ENCODE results near the gene OR10A4. TPM values are rescaled to one million over a fixed set of nuclear protein-coding genes. Genes with fewer than 3 reads are reported as not detected.
"Not testable (repeated sequence)": the region's sequence is repeated elsewhere in the genome, so short reads cannot be mapped to it uniquely, and the experiment has no call there.

The OR10A4 gene
- polyA plus RNA-seq, 4 donors, result not detected

DNA sequence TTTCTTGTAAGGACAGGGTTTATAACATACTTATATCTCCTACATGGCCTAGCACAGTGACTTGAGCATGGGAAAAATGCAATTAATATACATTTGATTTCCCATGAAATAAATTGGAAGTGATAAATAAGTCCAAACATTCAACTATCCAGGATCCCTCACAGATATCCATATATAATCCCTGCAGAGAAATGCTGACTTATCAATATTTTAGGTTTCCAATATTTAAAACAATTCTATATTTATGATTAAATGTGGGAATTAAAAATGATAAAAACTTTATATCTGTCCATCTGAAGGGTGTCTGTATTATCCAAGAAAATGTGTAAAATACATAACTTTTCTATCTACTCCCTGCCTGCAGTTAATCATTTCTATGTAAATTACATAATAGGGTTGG is 6.3 kb downstream of the OR10A4 start:
- no peaks in the 10 kb centered on the region for H3K9me3 ChIP-seq (ENCODE audit: control insufficient read depth in 2 of 2, insufficient read depth in 1 of 2, low read depth in 1 of 2, low read length in 1 of 2)
- H3K27ac ChIP-seq (ENCODE audit: low read depth in 1 of 3, low read length in 2 of 3), result no peak overlapping the region
- H3K27me3 ChIP-seq (ENCODE audit: control insufficient read depth in 3 of 3, insufficient read depth in 3 of 3, low read length in 3 of 3), result no peaks in the 10 kb centered on the region
- no peak for DNase-seq
- FAIRE-seq, result no peak
- no peak overlapping the region for H3K4me3 ChIP-seq (ENCODE audit: low read depth in 1 of 3, low read length in 3 of 3)
- no peaks in the 10 kb centered on the region for H3K36me3 ChIP-seq (ENCODE audit: control insufficient read depth in 3 of 3, insufficient read depth in 2 of 3, low read depth in 1 of 3, low read length in 3 of 3)
- H3K4me1 ChIP-seq (ENCODE audit: control insufficient read depth in 3 of 3, insufficient read depth in 2 of 3, low read depth in 1 of 3, low read length in 2 of 3), result no peaks in the 10 kb centered on the region

DNA sequence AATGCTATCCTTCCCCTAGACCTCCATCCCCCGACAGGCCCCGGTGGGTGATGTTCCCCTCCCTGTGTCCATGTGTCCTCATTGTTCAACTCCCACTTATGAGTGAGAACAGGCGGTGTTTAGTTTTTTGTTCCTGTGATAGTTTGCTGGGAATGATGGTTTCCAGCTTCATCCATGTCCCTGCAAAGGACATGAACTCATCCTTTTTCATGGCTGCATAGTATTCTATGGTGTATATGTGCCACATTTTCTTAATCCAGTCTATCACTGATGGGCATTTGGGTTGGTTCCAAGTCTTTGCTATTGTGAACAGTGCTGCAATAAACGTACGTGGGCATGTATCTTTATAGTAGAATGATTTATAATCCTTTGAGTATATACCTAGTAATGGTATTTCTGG is 11.3 kb downstream of the OR10A4 start:
- FAIRE-seq, result not testable (repeated sequence)
- 80 to 94% (median 89%) methylated on average over 5 of the region's 5 CpGs for WGBS, 3 donors

DNA sequence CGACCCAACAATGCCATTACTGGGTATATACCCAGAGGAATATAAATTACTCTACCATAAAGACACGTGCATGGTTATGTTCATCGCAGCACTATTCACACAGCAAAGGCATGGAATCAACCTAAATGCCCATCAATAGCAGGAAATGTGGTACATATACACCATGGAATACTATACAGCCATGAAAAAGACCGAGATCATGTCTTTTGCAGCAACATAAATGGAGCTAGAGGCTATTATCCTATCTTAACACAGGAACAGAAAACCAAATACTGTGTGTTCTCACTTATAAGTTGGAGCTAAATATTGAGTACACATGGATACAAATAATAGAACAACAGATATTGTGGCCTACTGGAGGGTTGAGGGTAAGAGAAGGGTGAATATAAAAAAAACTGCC is 12.4 kb downstream of the OR10A4 start:
- no peak for FAIRE-seq
- H3K4me1 ChIP-seq (ENCODE audit: control insufficient read depth in 3 of 3, insufficient read depth in 2 of 3, low read depth in 1 of 3, low read length in 2 of 3), result no peaks in the 10 kb centered on the region
- no peak overlapping the region for H3K27ac ChIP-seq (ENCODE audit: low read depth in 1 of 3, low read length in 2 of 3)
- WGBS, 3 donors, result 74 to 90% (median 79%) methylated on average over 4 of the region's 4 CpGs
- no peak overlapping the region for H3K4me3 ChIP-seq (ENCODE audit: low read depth in 1 of 3, low read length in 3 of 3)
- no peaks in the 10 kb centered on the region for H3K9me3 ChIP-seq (ENCODE audit: control insufficient read depth in 2 of 2, insufficient read depth in 1 of 2, low read depth in 1 of 2, low read length in 1 of 2)
- DNase-seq, result no peak
- no peaks in the 10 kb centered on the region for H3K27me3 ChIP-seq (ENCODE audit: control insufficient read depth in 3 of 3, insufficient read depth in 3 of 3, low read length in 3 of 3)
- H3K36me3 ChIP-seq (ENCODE audit: control insufficient read depth in 3 of 3, insufficient read depth in 2 of 3, low read depth in 1 of 3, low read length in 3 of 3), result no peaks in the 10 kb centered on the region

More for the DNA sequence above, 11.3 kb downstream of the OR10A4 start:
- not testable (repeated sequence) for H3K4me1 ChIP-seq (ENCODE audit: control insufficient read depth in 3 of 3, insufficient read depth in 2 of 3, low read depth in 1 of 3, low read length in 2 of 3); H3K27me3 ChIP-seq (ENCODE audit: control insufficient read depth in 3 of 3, insufficient read depth in 3 of 3, low read length in 3 of 3); H3K36me3 ChIP-seq (ENCODE audit: control insufficient read depth in 3 of 3, insufficient read depth in 2 of 3, low read depth in 1 of 3, low read length in 3 of 3); H3K4me3 ChIP-seq (ENCODE audit: low read depth in 1 of 3, low read length in 3 of 3); H3K9me3 ChIP-seq (ENCODE audit: control insufficient read depth in 2 of 2, insufficient read depth in 1 of 2, low read depth in 1 of 2, low read length in 1 of 2); DNase-seq; H3K27ac ChIP-seq (ENCODE audit: low read depth in 1 of 3, low read length in 2 of 3)

DNA sequence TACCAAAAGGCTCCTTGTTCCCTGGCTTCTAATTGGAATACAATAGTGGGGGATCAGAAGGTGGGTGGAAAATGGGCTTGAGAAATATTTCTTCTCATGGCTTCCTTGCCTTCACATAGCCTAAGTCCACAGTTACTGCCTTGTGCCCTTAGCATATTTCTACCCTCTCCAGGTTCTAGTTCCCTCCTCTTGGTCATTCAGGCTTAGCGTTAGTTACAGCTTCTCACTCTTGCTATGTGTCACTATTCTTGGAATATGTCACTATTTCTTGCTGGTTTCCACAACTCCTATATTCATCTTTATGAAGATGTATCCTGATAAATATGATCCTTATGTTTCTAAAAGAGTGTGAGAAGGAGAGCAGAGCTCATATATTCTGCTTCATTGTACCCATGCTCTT is 13.4 kb downstream of the OR10A4 start:
- DNase-seq (no peak), FAIRE-seq (no peak)
- Histone ChIP-seq H3K27me3 (ENCODE audit: control insufficient read depth in 3 of 3, insufficient read depth in 3 of 3, low read length in 3 of 3) (no peaks in the 10 kb centered on the region), H3K36me3 (ENCODE audit: control insufficient read depth in 3 of 3, insufficient read depth in 2 of 3, low read depth in 1 of 3, low read length in 3 of 3) (no peaks in the 10 kb centered on the region), H3K4me3 (ENCODE audit: low read depth in 1 of 3, low read length in 3 of 3) (no peak overlapping the region), H3K27ac (ENCODE audit: low read depth in 1 of 3, low read length in 2 of 3) (no peak overlapping the region), H3K4me1 (ENCODE audit: control insufficient read depth in 3 of 3, insufficient read depth in 2 of 3, low read depth in 1 of 3, low read length in 2 of 3) (no peaks in the 10 kb centered on the region), H3K9me3 (ENCODE audit: control insufficient read depth in 2 of 2, insufficient read depth in 1 of 2, low read depth in 1 of 2, low read length in 1 of 2) (no peaks in the 10 kb centered on the region)
- 64 to 82% (median 75%) methylated on average over 1 of the region's 1 CpG for WGBS, 3 donors

DNA sequence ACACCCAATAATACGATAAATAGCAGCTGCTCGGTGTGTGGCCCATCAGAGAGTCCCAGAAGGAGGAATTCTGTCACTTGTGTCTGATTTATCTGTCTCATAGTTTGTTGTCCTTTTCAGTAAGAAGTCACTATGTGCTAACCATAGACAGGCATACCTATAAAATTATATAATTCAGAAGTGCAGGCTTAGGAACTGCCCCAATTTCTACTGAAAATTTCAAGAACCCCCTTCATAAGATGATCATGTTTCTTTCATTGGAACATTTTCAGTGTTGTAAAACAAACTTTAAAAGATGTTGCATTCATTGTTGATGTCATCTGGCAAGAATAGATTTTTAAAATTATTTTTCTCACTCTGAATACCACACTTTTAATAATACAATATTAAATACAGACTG is 16.0 kb downstream of the OR10A4 start, which contains the start of gene OR2D2:
TSS of gene OR2D2 (minus strand) at position 101 of the 400 bp plus-strand sequence. CDS start at position 101, 0 bp downstream.
- Histone ChIP-seq H3K27me3 (ENCODE audit: control insufficient read depth in 3 of 3, insufficient read depth in 3 of 3, low read length in 3 of 3) (no peaks in the 10 kb centered on the region), H3K36me3 (ENCODE audit: control insufficient read depth in 3 of 3, insufficient read depth in 2 of 3, low read depth in 1 of 3, low read length in 3 of 3) (no peaks in the 10 kb centered on the region), H3K4me3 (ENCODE audit: low read depth in 1 of 3, low read length in 3 of 3) (no peak within 1 kb of the TSS), H3K4me1 (ENCODE audit: control insufficient read depth in 3 of 3, insufficient read depth in 2 of 3, low read depth in 1 of 3, low read length in 2 of 3) (no peaks in the 10 kb centered on the region), H3K9me3 (ENCODE audit: control insufficient read depth in 2 of 2, insufficient read depth in 1 of 2, low read depth in 1 of 2, low read length in 1 of 2) (no peaks in the 10 kb centered on the region), H3K27ac (ENCODE audit: low read depth in 1 of 3, low read length in 2 of 3) (no peak within 1 kb of the TSS)
- FAIRE-seq (no peak), DNase-seq (no peak)
- WGBS, 3 donors, result 64 to 81% (median 80%) methylated on average over 2 of the region's 2 CpGs

DNA sequence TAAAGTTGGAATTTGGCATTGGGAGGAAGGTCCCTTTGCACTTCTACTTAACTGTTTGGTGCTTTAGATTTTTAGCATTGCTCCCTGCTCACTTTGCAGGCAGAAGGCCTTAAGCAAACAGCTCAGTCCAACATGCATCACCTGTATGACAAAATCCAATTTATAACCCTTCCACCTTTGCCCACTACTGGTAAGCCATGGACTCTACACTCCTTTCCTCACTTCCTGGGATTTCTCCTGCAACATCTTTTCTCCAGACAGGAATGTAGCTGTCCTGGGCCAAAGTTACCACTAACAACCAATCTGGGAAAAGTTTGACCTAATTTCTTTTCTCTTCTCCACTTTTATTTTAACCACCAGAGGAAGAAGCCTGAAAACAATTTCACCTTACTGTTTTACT is 17.7 kb downstream of the OR10A4 start:
- Histone ChIP-seq H3K27me3 (ENCODE audit: control insufficient read depth in 3 of 3, insufficient read depth in 3 of 3, low read length in 3 of 3) (no peaks in the 10 kb centered on the region), H3K36me3 (ENCODE audit: control insufficient read depth in 3 of 3, insufficient read depth in 2 of 3, low read depth in 1 of 3, low read length in 3 of 3) (no peaks in the 10 kb centered on the region), H3K9me3 (ENCODE audit: control insufficient read depth in 2 of 2, insufficient read depth in 1 of 2, low read depth in 1 of 2, low read length in 1 of 2) (no peaks in the 10 kb centered on the region), H3K4me3 (ENCODE audit: low read depth in 1 of 3, low read length in 3 of 3) (no peak overlapping the region), H3K4me1 (ENCODE audit: control insufficient read depth in 3 of 3, insufficient read depth in 2 of 3, low read depth in 1 of 3, low read length in 2 of 3) (no peaks in the 10 kb centered on the region), H3K27ac (ENCODE audit: low read depth in 1 of 3, low read length in 2 of 3) (no peak overlapping the region)
- FAIRE-seq (no peak), DNase-seq (peak in 1 of 2 donors; percentile 5)

DNA sequence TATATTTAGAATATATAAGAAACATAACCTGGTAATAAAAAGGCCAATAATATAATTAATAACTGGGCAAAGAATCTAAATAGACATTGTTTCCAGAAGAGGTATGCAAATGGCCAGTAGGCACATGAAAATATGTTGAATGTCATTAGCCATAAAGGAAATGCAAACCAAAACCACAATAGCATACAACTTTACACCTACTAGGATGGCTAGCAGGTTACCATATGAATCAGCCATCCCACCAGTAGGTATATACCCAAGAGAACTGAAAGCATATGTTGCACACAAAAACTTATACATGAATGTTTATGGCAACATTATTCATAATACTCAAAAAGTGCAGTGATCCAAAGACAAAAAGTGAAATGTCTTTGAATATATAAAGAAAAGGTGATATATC is 18.6 kb downstream of the OR10A4 start:
- Histone ChIP-seq H3K4me3 (ENCODE audit: low read depth in 1 of 3, low read length in 3 of 3) (no peak overlapping the region), H3K9me3 (ENCODE audit: control insufficient read depth in 2 of 2, insufficient read depth in 1 of 2, low read depth in 1 of 2, low read length in 1 of 2) (no peaks in the 10 kb centered on the region), H3K27me3 (ENCODE audit: control insufficient read depth in 3 of 3, insufficient read depth in 3 of 3, low read length in 3 of 3) (no peaks in the 10 kb centered on the region), H3K4me1 (ENCODE audit: control insufficient read depth in 3 of 3, insufficient read depth in 2 of 3, low read depth in 1 of 3, low read length in 2 of 3) (no peaks in the 10 kb centered on the region), H3K36me3 (ENCODE audit: control insufficient read depth in 3 of 3, insufficient read depth in 2 of 3, low read depth in 1 of 3, low read length in 3 of 3) (no peaks in the 10 kb centered on the region), H3K27ac (ENCODE audit: low read depth in 1 of 3, low read length in 2 of 3) (no peak overlapping the region)
- FAIRE-seq (no peak), DNase-seq (no peak)

DNA sequence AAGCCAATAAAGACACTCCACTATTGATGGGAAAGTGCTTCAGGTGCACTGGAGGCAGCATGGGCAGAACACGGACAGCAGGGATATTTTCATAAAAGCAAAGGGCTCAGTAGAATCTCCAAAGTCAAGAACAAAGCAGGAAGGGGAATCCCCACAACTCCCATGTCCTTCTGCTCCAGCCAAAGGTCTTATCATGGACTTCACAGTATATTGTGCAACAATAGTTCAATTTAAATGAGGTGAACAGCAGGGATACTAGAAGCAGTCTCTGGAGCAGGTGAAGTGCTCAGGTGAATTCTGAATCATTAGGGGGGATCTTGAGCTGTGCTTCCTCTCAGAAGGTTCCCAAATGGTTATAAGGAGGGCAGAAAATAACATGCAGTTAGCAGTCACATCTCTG is 22.5 kb downstream of the OR10A4 start:
- H3K4me3 ChIP-seq (ENCODE audit: low read depth in 1 of 3, low read length in 3 of 3), result no peak overlapping the region
- H3K27me3 ChIP-seq (ENCODE audit: control insufficient read depth in 3 of 3, insufficient read depth in 3 of 3, low read length in 3 of 3), result no peaks in the 10 kb centered on the region
- no peaks in the 10 kb centered on the region for H3K9me3 ChIP-seq (ENCODE audit: control insufficient read depth in 2 of 2, insufficient read depth in 1 of 2, low read depth in 1 of 2, low read length in 1 of 2)
- FAIRE-seq, result no peak
- WGBS, 3 donors, result 29 to 50% (median 30%) methylated on average over 1 of the region's 1 CpG
- no peak overlapping the region for H3K27ac ChIP-seq (ENCODE audit: low read depth in 1 of 3, low read length in 2 of 3)
- DNase-seq, result no peak
- H3K4me1 ChIP-seq (ENCODE audit: control insufficient read depth in 3 of 3, insufficient read depth in 2 of 3, low read depth in 1 of 3, low read length in 2 of 3), result no peaks in the 10 kb centered on the region
- no peaks in the 10 kb centered on the region for H3K36me3 ChIP-seq (ENCODE audit: control insufficient read depth in 3 of 3, insufficient read depth in 2 of 3, low read depth in 1 of 3, low read length in 3 of 3)

DNA sequence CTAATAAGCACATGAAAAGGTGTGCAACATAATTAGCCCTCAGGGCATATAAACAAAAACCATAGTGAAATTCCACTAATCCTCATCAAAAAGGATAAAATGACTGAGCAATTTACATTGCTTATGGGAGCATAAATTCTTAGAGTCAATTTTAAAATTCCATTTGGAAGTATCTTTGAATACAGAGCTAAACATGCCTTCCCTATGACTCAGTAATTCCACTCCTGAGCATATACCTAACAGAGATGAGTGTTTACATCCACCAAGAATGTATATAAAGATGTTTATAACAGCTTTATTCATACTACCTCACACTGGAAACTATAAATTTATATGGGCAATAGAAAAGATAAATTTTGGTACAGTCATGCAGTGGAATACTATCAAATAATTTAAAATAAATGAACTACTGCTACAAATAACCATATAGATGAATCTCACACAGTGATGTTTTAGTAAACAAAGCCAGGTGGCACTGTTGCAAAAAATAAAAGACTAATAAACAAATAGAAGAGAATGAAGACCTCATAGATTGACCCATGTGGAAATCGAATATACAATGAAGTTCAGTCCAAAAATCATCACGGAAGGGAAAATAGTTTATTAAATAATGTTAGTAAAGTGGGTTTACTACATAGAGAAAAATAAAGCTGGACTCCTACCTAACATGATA is 24.0 kb downstream of the OR10A4 start:
- WGBS, 3 donors, result 39 to 54% (median 50%) methylated on average over 2 of the region's 2 CpGs
- H3K4me1 ChIP-seq (ENCODE audit: control insufficient read depth in 3 of 3, insufficient read depth in 2 of 3, low read depth in 1 of 3, low read length in 2 of 3), result no peaks in the 10 kb centered on the region
- no peak overlapping the region for H3K27ac ChIP-seq (ENCODE audit: low read depth in 1 of 3, low read length in 2 of 3)
- no peaks in the 10 kb centered on the region for H3K27me3 ChIP-seq (ENCODE audit: control insufficient read depth in 3 of 3, insufficient read depth in 3 of 3, low read length in 3 of 3)
- H3K9me3 ChIP-seq (ENCODE audit: control insufficient read depth in 2 of 2, insufficient read depth in 1 of 2, low read depth in 1 of 2, low read length in 1 of 2), result no peaks in the 10 kb centered on the region
- H3K4me3 ChIP-seq (ENCODE audit: low read depth in 1 of 3, low read length in 3 of 3), result no peak overlapping the region
- no peaks in the 10 kb centered on the region for H3K36me3 ChIP-seq (ENCODE audit: control insufficient read depth in 3 of 3, insufficient read depth in 2 of 3, low read depth in 1 of 3, low read length in 3 of 3)
- DNase-seq, result no peak
- no peak for FAIRE-seq

Measured in small intestine (tissue), 7 donors.